Endometrial microvascular endothelial cells (primary cell): ENCODE measurements around the gene TSPAN32. TPM values are rescaled to one million over a fixed set of nuclear protein-coding genes. Genes with fewer than 3 reads are reported as not detected.

Experiments used
- in situ Hi-C: cut with HindIII; loops from 2 replicates; pipeline ENCODE4 v1.10.0; 2017; ENCODE audit warnings: low sequenced_read_pairs, low pct_unique_long_range_greater_than_20kb; ENCODE audit errors: inconsistent ontology term
- total RNA-seq: library from RNA; depleted of rRNA; stranded (reverse); fragments of >200 nt; gene quantifications from one replicate; pipeline ENCODE4 v1.2.3, GENCODE V29; 2015; ENCODE audit errors: inconsistent ontology term

TSPAN32 gene, protein sequence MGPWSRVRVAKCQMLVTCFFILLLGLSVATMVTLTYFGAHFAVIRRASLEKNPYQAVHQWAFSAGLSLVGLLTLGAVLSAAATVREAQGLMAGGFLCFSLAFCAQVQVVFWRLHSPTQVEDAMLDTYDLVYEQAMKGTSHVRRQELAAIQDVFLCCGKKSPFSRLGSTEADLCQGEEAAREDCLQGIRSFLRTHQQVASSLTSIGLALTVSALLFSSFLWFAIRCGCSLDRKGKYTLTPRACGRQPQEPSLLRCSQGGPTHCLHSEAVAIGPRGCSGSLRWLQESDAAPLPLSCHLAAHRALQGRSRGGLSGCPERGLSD
- total RNA-seq = not detected

DNA sequence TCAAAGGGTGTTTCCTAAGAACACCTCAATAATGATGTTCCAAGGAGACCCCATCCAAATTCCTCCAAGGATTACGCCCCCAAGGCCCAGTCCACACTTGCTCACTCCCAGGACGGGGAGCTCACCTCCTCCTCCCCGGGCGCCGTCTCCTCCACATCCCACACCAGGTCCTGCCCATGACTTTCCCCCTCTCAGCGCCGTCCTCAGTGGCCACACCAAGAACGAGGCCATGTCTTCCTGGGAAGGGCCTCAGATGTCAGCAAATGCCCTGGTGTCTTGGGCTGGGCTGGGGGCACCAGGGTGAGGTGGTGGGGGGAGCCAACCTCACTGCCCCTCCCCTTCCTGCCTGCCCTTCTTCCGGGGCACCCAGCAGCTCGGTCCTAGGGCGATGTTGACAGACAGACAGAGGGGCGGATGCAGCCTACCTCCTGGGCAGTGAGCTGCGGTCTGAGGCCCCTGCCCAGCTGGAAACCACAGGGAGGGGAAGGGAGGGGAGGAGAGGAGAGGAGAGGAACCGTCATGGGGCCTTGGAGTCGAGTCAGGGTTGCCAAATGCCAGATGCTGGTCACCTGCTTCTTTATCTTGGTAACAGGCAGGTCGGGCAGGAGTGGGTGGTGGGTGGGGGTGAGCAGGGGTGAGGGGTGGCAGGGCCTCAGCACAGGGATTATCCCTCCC lies at the start of gene TSPAN32, which contains the start of gene C11orf21:
Gene TSPAN32, plus strand, starts transcription at position 383 of the 675 bp plus-strand sequence. Its CDS starts 137 bp downstream, at position 520.
Gene C11orf21, minus strand, starts transcription at position 288 of the 675 bp plus-strand sequence. Its CDS starts 110 bp downstream, at position 178.
- in situ Hi-C loops = no loop called here

DNA sequence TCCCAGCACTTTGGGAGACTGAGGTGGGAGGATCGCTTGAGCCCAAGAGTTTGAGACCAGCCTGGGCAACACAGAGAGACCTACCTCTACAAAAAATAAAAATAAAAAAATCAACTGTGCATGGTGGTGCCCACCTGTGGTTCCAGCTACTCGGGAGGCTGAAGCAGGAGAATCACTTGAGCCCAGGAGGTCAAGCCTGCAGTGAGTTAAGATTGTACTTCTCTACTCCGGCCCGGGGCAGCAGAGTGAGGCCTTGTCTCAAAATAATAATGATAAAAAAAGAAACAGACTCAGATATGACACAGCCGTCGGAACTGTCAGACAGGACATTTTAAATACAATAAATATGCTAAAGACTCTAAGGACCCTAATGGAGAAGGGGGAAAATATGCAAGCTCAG lies 49.8 kb upstream of the TSPAN32 start:
- in situ Hi-C loops = no loop called here

DNA sequence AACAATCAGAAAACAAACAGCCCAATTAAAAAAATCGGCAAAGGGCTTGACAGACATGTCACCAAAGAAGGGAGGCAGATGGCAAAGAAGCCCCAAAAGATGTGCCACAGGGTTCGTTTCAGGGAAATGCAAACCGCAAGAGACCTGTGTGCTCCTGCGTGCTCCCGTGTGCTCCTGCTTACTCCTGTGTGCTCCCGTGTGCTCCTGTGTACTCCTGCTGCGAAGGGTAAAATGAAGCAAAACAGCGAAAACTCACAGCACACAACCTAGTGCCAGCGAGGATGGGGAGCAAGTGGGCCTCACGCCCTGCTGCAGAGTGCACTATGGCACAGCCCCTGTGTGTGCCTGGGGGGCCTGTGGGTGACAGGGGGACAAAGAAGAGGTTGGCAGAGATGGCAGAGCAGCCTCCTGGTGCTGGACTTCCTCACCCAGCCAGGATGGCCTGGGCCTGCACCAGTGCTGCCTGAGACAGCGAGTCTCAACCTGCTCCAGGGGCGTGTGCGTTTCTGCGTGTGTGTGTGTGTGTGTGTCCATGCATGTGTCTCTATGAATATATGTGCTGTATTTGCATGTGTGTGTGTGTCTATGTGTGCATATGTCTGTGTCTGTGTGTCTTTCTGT lies 45.4 kb upstream of the TSPAN32 start:
- in situ Hi-C loops = no loop called here

DNA sequence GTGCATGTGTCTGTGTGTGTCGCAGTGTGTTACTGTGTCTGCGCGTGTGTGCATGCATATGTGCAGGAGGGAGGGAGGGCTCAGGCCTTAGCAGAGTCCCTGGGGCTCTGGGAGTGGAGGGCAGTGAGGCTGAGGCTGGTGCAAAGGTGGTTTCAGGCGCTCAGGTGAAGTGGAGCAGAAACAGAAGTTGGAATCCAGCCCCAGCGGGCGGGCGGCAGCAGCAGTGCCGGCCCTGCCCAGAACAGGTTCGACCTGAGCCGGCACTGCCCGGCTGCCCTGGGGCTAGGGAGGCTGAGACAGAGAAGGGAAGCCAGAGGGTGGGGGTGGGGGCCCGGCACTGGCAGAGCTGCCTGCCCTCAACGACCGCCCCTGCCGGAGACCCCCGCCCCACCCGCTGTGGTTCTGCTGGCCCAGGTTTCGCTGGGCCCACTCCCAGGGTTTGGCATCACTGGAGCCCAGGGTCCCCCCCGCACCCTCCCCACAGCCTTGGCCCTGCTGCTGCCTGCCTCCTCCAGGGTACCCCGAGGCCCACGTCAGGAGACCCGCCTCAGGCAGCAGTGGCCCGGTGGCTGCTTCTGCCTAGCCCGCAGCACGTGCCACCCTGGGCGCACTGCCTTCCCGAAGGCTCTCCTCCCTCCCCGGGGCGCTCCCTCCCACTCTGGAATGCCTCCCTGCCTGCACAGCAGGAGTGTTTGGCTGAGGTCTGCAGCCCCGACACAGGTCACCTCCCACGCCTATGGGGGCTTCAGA lies 44.7 kb upstream of the TSPAN32 start:
- in situ Hi-C loops = no loop called here

DNA sequence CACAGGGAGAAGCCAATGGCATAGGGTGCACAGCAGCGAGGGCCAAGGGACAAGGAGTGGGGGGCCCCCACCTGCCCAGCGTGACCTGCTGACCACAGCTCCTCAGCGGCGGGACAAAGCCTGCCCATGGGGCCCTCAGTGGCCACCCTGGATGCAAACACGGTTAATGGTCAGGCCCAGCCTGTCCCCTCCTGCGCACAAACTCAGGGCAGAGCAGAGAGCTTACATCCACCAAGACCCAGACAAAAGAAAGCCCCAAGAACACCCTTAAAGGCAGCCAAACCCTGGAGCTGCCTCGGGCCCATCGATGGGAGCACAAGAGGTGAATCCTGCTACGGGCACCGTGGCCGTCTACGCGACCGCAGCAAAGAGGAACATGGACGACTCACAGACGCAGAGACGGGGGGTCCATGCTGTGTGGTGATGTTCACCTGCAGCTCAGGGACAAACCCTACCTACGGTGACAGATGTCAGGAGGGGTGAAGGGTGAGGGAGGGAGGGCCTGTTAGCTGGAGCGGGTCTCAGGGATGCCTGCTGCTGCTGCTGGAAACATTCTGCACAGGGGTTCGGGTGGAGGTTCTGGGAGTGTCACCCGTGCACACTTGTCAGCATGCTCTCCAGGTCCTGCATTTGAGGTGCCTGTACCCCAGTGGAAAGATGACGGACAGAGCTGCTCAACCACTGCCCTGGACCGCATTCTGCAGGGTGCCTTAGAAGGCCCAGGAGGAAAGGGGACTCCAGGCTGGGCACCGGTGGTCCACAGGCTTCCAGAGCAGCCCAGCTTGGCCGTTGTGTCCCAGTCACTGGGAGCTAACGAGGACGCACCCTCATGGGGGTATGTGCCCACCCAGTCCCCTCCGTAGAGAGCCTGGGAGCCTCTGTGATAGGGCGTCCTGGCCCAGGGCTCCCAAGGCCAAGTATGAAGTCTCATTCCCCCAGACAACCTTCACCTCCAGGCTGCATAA lies 43.0 kb upstream of the TSPAN32 start:
- in situ Hi-C loops = no loop called here

DNA sequence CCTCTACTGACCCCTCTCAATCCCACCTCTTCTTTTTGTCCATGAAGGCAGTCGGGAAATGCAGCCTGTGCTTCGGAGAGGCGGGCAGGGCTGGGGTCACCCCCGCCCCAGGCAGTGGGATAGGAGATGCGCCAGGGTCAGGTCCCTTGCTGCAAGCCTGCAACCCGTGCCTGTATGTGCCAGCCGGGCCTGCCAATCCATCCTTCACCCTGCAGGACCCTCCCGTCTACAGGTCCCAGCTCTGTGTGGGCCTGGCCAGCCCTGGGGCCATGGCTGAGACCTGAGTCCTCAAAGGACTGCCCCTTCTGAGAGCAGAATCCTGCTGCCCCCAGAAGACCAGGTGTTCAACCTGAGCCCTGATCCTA lies 42.4 kb upstream of the TSPAN32 start:
- in situ Hi-C loops = no loop called here

DNA sequence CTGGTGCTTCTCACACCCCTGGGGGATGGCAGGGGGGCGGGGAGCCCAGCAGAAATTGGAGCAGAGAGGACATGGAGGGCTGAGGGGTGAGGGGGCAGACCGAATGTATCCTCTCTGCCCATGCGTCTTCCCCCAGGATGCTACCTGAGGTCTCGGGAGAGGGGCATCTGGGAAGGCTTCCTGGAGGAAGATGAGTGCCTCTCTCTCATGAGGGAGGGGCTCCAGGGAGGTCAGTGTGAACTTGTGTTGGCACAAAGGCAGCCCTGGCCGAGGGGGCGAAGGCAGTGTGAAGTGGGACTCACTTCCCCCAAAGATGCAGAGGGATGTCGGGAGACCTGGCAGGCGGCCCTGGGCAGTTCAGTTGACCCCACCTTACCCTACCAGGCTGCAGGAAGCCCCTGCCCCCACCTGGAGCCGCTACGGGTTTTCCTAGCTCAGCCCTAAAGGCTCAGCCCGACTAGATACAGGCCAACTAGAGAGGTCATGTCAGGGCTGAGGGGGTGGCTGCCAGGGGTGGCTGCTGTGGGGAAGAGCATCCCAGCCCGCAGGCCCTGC lies 41.8 kb upstream of the TSPAN32 start:
- in situ Hi-C loops = no loop called here

DNA sequence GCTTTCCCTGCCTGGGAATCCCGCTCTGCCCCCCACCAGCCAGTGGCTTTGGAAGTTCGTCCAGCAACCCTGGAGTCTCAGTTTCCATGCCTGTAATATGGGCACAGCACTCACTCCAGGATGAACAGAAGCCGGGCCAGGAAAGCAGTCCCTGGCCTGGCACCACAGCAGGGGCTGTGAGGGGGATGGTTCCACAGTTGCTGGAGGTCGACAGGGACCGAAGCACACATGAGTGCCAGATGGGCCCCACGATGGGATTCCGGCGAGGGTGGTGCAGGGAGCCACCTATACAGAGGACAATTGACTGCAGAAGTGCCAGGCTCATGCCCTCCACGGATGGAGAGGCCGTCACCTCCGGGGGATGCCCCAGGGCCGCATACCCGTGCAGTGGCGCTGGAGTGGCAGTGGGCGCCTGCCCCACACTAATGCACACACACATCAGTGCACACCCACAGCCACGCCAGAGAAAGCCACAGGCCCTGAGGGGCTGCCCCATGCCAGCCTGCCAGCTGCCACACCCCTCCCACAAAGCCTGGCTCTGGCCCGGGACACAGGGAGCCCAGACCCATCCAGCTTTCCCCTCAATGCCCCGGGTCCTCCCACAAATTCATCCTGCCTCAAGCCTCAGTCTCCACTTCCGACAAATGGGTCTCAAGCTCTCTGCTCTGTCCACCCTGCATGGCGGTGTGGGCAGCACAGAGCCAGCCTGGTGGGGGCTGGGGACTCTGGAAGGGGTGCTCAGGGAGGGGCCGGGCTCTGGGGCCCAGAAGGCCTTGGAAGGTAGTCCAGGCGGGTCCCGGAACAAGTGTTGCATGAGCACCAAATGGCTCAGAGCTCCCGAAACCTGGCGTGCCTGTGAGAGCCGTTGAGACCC lies 41.1 kb upstream of the TSPAN32 start:
- in situ Hi-C loops = no loop called here

DNA sequence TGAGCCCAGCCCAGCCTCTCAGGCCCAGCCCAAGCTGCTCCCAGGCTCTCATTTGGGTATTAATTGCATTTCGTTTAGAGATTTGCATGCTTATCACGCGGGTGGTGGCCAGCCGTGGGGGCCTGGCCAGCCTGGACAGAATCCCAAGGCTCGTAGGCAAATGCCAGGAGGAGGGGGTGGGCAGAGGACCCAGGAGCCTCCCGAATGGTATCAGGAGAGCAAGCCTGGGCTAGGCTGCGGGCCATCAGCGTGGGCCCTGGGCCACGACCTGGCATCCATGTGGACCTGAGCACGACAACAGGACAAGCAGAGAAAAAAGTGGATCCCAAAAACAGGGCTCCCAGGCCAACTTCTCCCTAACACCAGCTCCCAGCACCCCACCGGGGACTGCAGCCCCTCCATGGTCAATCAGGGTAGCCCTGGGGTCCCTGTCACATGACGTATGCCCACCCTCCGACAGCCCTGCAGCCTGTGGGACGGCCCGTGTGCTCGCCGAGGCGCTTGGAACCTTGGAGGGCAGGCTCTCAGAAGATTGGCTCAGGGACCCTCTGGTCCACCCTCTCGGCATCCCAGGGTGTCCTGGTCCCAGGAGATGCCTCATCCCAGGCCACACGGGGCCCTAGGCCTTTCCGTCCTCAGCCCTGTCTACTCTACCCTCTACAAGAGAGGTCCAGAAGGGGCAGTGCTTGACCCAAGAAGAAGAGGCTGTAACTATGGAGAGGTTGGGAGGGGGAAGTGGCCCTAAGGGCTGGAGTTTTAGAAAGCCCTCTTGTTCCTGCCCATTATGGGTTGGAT lies 40.2 kb upstream of the TSPAN32 start:
- in situ Hi-C loops = no loop called here

DNA sequence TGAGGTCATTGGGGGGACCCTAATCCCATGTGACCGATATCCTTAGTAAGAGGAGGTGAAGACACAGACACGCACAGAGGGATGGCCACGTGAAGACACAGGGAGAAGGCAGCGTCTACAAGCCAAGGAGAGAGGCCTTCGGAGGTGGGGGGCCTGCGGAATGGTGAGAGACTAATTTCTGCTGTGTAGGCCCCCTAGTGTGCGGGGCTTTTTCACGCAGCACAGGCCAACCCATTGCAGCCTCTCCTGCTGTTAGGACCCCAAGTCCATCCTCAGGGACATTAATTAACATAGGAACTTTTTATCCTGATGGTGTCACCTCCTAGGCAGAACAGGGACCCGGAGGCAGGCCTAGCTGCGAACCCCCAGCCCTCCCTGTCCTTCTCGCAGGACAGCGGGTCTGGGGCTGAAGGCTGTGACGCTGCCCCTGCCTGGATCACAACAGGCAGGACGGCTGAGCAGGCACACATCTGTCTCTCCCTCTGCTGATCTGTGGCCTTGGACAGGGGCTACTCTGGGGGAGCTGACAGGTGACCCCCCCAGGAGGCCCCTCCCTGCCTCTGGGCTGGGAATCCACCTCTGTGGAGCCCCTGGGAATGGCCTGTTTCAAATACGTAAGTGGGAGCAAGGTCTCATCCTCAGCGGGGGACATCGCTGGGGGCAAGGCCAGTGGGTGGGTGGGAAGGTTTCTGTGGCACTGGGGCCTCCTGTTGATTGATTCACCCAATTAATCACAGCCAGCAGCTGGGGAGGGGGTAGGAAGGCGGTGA lies 39.3 kb upstream of the TSPAN32 start:
- in situ Hi-C loops = no loop called here

DNA sequence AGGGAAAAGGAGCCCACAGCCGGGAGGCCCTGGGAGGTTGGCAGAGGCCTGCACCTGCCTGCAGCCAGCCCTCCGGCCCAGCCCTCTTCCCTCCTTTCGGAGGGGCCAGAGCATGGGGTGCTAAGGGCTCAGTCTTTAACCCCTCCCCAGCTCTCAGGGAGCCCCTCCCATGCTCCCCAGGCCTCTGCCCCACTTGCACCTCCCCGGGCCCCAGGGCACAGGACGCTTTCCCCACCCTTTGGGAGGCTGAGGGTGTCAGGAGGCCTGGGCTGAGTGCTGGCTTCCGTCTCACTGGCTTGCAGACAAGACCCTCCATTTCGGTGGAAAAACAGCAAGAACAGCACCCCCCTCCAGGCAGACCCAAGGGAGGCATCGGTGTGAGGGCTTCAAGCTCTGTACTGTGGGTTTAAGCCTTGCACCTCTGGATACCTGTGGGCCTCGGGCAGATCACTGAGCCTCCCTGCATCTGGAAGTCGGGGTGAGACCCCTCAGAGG lies 38.7 kb upstream of the TSPAN32 start:
- in situ Hi-C loops = no loop called here

DNA sequence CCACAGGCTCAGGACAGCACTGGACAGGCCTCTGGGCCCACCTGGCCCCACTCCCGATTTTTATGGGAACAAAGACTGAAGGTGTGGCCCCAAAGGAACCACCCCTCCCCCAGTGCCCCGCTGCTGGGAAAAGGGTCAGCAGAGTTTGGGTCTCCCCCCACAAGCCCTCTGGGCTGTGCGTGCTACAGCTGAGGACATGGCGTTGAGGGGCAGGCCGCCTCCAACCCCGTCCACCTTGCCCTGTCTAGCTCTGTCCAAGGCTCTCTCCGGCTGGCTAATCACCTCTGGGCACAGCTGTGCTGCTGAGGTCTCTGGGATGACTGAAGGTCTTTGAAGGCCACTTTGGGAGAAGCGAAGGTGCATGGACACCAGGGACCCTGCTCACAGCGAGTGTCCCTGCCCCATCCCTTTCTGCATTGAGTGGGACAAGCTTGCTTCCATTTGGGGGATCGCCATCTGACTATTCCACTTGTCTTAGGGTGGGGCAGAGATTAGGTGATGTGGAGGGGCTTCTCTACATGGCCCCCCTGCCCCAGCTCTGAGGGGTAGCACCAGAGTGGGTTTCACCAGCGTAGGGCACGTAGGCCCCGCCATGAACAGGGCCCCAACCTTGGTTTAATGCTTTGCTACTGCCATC lies 38.0 kb upstream of the TSPAN32 start:
- in situ Hi-C loops = no loop called here

DNA sequence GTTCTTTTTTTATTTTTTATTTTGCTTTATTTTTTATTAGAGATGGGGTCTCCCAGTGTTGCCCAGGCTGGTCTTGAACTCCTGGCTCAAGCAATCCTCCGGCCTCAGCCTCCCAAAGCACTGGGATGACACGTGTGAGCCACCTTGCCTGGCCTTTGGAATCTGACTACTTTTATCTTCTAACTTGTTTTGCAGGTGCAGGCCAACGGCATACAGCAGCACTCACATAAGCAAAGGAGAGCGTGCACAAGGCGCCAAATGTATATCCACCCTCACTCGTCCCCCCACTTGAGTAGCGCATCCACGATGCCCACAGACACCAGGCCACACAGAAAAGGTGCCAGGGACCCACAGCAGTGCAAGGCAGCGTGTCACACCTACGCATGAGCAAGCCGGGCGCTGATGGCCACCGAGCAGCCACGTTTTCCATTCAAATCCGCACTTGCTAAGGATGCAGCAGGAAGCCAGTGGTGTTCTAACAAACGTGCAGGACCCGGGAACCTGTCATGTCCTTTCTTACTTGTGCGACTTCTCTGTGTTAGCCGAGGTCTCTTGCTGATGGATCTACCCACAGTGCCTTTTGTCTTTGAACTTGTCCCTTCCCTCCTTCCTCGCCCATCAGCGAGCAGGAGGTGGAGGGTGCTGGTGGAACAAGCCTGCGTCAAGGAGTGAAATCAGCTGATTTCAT lies 37.3 kb upstream of the TSPAN32 start:
- in situ Hi-C loops = no loop called here

DNA sequence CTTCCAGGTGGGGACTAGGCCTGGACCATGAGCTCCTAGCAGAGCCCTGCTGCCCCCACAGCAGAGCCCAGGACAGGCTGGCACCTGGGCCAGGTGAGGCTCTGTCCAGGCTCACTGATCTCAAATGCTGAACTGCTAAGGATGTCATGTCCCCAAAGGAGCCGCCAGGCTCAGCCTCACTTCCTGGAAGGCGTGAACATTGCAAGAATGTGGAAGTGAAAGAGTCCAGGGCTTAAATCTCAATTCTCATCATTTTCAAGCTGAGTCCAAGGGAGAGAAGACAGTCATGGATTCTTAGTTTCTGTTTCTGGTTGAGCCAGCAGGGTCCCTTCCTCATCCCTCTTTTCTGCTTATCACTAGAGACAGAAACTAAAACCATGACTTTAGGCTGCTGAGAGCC lies 36.4 kb upstream of the TSPAN32 start:
- in situ Hi-C loops = no loop called here
